ENCODE measurements around the gene PRKCA.
"Not testable (repeated sequence)": the region's sequence is repeated elsewhere in the genome, so short reads cannot be mapped to it uniquely, and the experiment has no call there.

Gene PRKCA

DNA sequence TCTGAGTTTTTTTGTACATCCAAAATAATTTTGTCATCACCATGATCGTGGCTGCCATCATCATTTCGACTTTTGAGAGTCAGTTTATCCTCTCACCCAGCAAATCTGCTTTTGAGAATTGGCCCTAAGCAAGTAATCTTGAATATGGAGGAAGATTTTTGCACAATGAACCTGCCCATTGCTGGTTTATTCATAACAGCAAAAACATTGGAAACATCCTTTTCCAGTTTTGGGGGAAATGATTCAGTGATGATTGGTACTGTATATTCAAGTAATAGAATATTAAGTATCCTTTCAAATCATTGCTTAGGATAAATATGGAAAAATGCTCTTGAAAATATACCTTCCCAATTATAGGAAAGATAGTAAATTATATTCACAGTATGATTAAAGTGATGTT is 53.1 kb downstream of the PRKCA start:
- Histone ChIP-seq H3K4me1 (ENCODE audit: insufficient read depth, low read length, poor library complexity, severe bottlenecking) (no peaks in the 10 kb centered on the region), H3K27me3 (ENCODE audit: insufficient read depth, low read length, poor library complexity, severe bottlenecking) (no peaks in the 10 kb centered on the region), H2AFZ (ENCODE audit: low read length) (no peak overlapping the region), H3K9ac (ENCODE audit: low read depth, low read length, poor library complexity, severe bottlenecking) (no peak overlapping the region), H3K36me3 (ENCODE audit: insufficient read depth, low read length) (no peaks in the 10 kb centered on the region), H3K4me2 (ENCODE audit: low read depth, low read length, poor library complexity, severe bottlenecking) (no peak overlapping the region), H3K9me3 (ENCODE audit: insufficient read depth, low read depth, low read length) (no peaks in the 10 kb centered on the region), H3K9me2 (replicated peaks; ENCODE audit: low read depth, low read length) (no peaks in the 10 kb centered on the region), H3K4me3 (ENCODE audit: low read length, poor library complexity, severe bottlenecking) (no peak overlapping the region), H3F3A (ENCODE audit: low read depth) (no peaks in the 10 kb centered on the region), H4K20me1 (ENCODE audit: insufficient read depth, low read length, poor library complexity, severe bottlenecking) (no peaks in the 10 kb centered on the region), H3K79me2 (ENCODE audit: insufficient read depth, low read length) (no peaks in the 10 kb centered on the region)
- no peak for TF ChIP-seq EZH2phosphoT487 (IDR thresholded peaks at IDR 0.05; ENCODE audit: borderline replicate concordance)
- TF ChIP-seq, protein P1, sequence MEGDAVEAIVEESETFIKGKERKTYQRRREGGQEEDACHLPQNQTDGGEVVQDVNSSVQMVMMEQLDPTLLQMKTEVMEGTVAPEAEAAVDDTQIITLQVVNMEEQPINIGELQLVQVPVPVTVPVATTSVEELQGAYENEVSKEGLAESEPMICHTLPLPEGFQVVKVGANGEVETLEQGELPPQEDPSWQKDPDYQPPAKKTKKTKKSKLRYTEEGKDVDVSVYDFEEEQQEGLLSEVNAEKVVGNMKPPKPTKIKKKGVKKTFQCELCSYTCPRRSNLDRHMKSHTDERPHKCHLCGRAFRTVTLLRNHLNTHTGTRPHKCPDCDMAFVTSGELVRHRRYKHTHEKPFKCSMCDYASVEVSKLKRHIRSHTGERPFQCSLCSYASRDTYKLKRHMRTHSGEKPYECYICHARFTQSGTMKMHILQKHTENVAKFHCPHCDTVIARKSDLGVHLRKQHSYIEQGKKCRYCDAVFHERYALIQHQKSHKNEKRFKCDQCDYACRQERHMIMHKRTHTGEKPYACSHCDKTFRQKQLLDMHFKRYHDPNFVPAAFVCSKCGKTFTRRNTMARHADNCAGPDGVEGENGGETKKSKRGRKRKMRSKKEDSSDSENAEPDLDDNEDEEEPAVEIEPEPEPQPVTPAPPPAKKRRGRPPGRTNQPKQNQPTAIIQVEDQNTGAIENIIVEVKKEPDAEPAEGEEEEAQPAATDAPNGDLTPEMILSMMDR (conservative IDR thresholded peaks at IDR 0.05; ENCODE audit: low read length), result no peak

DNA sequence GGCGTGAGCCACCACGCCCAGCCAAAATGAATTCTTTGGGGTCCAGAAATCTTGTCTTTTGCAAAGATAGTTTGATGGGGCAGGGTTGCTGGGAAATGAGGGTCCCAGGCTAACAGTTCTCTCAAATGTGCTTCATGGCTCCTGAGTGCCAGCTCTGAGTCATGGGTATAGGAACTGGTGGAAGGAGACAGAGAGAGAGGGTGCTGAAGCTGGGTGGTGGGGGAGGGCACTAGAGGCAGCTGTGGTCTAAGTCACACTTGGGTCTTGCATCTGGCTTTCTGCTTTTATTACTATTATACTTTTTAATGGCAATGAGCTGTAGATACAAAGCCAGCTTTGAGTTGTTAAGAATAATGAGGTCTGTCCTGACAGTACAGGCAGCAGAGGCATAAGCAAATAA is 54.6 kb downstream of the PRKCA start:
- Histone ChIP-seq H3K4me2 (ENCODE audit: low read depth, low read length, poor library complexity, severe bottlenecking) (no peak overlapping the region), H3K79me2 (ENCODE audit: insufficient read depth, low read length) (no peaks in the 10 kb centered on the region), H2AFZ (ENCODE audit: low read length) (no peak overlapping the region), H3K9me3 (ENCODE audit: insufficient read depth, low read depth, low read length) (no peaks in the 10 kb centered on the region), H3K4me3 (ENCODE audit: low read length, poor library complexity, severe bottlenecking) (no peak overlapping the region), H3F3A (ENCODE audit: low read depth) (no peaks in the 10 kb centered on the region), H3K9ac (ENCODE audit: low read depth, low read length, poor library complexity, severe bottlenecking) (no peak overlapping the region), H3K36me3 (ENCODE audit: insufficient read depth, low read length) (no peaks in the 10 kb centered on the region), H3K4me1 (ENCODE audit: insufficient read depth, low read length, poor library complexity, severe bottlenecking) (no peaks in the 10 kb centered on the region), H3K27me3 (ENCODE audit: insufficient read depth, low read length, poor library complexity, severe bottlenecking) (no peaks in the 10 kb centered on the region), H4K20me1 (ENCODE audit: insufficient read depth, low read length, poor library complexity, severe bottlenecking) (no peaks in the 10 kb centered on the region), H3K9me2 (replicated peaks; ENCODE audit: low read depth, low read length) (no peaks in the 10 kb centered on the region)
- TF ChIP-seq, protein P1 (conservative IDR thresholded peaks at IDR 0.05; ENCODE audit: low read length), result no peak
- TF ChIP-seq EZH2phosphoT487 (IDR thresholded peaks at IDR 0.05; ENCODE audit: borderline replicate concordance), result no peak

DNA sequence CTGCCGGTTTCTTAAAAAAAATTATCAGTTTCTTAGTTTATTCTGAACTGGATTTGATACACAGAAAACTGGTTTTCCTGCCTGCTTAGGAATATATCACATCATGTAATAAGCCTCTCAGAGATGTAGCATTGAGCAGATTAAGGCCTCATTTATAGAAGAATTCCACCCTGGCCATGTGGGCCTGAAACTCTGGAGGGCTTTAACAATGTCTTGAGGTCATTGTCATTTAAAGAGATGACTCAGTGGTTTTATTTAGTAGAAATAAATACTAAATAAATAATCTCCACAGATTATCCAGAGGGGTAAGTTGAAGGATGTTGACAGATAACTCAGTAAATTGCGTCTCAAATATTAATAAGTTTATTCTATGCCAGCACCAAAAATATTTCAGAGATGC is 56.9 kb downstream of the PRKCA start:
- H3K4me2 ChIP-seq (ENCODE audit: low read depth, low read length, poor library complexity, severe bottlenecking), result no peak overlapping the region
- H4K20me1 ChIP-seq (ENCODE audit: insufficient read depth, low read length, poor library complexity, severe bottlenecking), result no peaks in the 10 kb centered on the region
- H2AFZ ChIP-seq (ENCODE audit: low read length), result no peak overlapping the region
- H3K4me1 ChIP-seq (ENCODE audit: insufficient read depth, low read length, poor library complexity, severe bottlenecking), result no peaks in the 10 kb centered on the region
- TF ChIP-seq EZH2phosphoT487 (IDR thresholded peaks at IDR 0.05; ENCODE audit: borderline replicate concordance), result no peak
- TF ChIP-seq, protein P1 (conservative IDR thresholded peaks at IDR 0.05; ENCODE audit: low read length), result no peak
- H3F3A ChIP-seq (ENCODE audit: low read depth), result no peaks in the 10 kb centered on the region
- no peaks in the 10 kb centered on the region for H3K9me3 ChIP-seq (ENCODE audit: insufficient read depth, low read depth, low read length)
- H3K27me3 ChIP-seq (ENCODE audit: insufficient read depth, low read length, poor library complexity, severe bottlenecking), result no peaks in the 10 kb centered on the region
- H3K36me3 ChIP-seq (ENCODE audit: insufficient read depth, low read length), result no peaks in the 10 kb centered on the region
- no peaks in the 10 kb centered on the region for H3K79me2 ChIP-seq (ENCODE audit: insufficient read depth, low read length)
- no peak overlapping the region for H3K4me3 ChIP-seq (ENCODE audit: low read length, poor library complexity, severe bottlenecking)
- H3K9me2 ChIP-seq (replicated peaks; ENCODE audit: low read depth, low read length), result no peaks in the 10 kb centered on the region
- no peak overlapping the region for H3K9ac ChIP-seq (ENCODE audit: low read depth, low read length, poor library complexity, severe bottlenecking)

DNA sequence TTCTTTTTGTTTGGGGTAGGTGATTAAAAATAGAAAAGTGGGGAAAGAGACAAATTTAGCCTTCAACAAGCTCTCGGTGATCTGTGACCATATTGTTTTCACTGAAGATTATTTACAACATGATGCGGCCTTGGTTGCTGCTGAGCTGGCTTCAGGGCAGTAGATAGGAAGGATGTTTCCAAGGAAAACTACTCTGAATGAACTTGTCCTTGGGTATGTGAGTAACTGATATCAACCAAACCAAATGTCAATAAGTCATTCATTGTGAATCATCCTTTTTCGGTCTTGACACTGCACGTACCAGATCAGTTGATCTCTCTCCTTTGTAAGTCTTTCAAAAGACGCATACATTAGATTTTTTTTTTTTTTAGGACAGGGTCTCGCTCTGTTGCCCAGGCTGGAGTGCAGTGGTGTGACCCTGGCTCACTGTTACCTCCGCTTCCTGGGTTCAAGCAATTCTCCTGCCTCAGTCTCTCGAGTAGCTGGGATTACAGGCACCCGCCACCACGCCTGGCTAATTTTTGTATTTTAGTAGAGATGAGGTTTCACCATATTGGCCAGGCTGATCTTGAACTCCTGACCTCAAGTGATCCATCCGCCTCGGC is 58.6 kb downstream of the PRKCA start:
- not testable (repeated sequence) for H3K4me2 ChIP-seq (ENCODE audit: low read depth, low read length, poor library complexity, severe bottlenecking); H3K36me3 ChIP-seq (ENCODE audit: insufficient read depth, low read length); H3F3A ChIP-seq (ENCODE audit: low read depth); H3K27me3 ChIP-seq (ENCODE audit: insufficient read depth, low read length, poor library complexity, severe bottlenecking); H3K4me1 ChIP-seq (ENCODE audit: insufficient read depth, low read length, poor library complexity, severe bottlenecking); H4K20me1 ChIP-seq (ENCODE audit: insufficient read depth, low read length, poor library complexity, severe bottlenecking); H3K9me2 ChIP-seq (replicated peaks; ENCODE audit: low read depth, low read length); H3K9me3 ChIP-seq (ENCODE audit: insufficient read depth, low read depth, low read length); H2AFZ ChIP-seq (ENCODE audit: low read length); H3K4me3 ChIP-seq (ENCODE audit: low read length, poor library complexity, severe bottlenecking); H3K79me2 ChIP-seq (ENCODE audit: insufficient read depth, low read length); H3K9ac ChIP-seq (ENCODE audit: low read depth, low read length, poor library complexity, severe bottlenecking)
